KG1 (cell line): ENCODE results near the gene ADCY4.
"Not testable (repeated sequence)": the region's sequence is repeated elsewhere in the genome, so short reads cannot be mapped to it uniquely, and the experiment has no call there.

Experiments used
- DNase-seq: peaks from one replicate; lab custom pipeline; 2025; lab: John Stamatoyannopoulos, UW

Gene ADCY4

GRCh38 chr14:24366721-24367513 is 32.0 kb upstream of the ADCY4 start:
- no peak for DNase-seq

- DNase-seq = no peak
Measured at GRCh38 chr14:24366413-24366720, 31.5 kb upstream of the ADCY4 start.

GRCh38 chr14:24365600-24366412 is 30.9 kb upstream of the ADCY4 start:
- peak; percentile 50 for DNase-seq

GRCh38 chr14:24364841-24365240 is 30.0 kb upstream of the ADCY4 start:
- DNase-seq = no peak

- no peak for DNase-seq
Measured at GRCh38 chr14:24363401-24363800, 28.5 kb upstream of the ADCY4 start.

GRCh38 chr14:24362241-24362960 is 27.5 kb upstream of the ADCY4 start:
- no peak for DNase-seq

- no peak for DNase-seq
Measured at GRCh38 chr14:24361326-24361725, 26.5 kb upstream of the ADCY4 start.

- no peak for DNase-seq
Measured at GRCh38 chr14:24360281-24360680, 25.4 kb upstream of the ADCY4 start.

GRCh38 chr14:24356208-24356607 is 21.3 kb upstream of the ADCY4 start:
- no peak for DNase-seq

GRCh38 chr14:24355009-24355408 is 20.1 kb upstream of the ADCY4 start:
- no peak for DNase-seq

- DNase-seq = not testable (repeated sequence)
Measured at GRCh38 chr14:24354482-24354825, 19.6 kb upstream of the ADCY4 start.

GRCh38 chr14:24353559-24354481 is 18.9 kb upstream of the ADCY4 start:
- DNase-seq = no peak

GRCh38 chr14:24351517-24351916 is 16.6 kb upstream of the ADCY4 start:
- no peak for DNase-seq

- DNase-seq = no peak
Measured at GRCh38 chr14:24349742-24350141, 14.9 kb upstream of the ADCY4 start.

- no peak for DNase-seq
Measured at GRCh38 chr14:24348186-24348585, 13.3 kb upstream of the ADCY4 start.

GRCh38 chr14:24347134-24347533 is 12.3 kb upstream of the ADCY4 start:
- DNase-seq = no peak

GRCh38 chr14:24343795-24344660 is 9.2 kb upstream of the ADCY4 start:
- DNase-seq = no peak

GRCh38 chr14:24342889-24343288 is 8.0 kb upstream of the ADCY4 start:
- no peak for DNase-seq

GRCh38 chr14:24340606-24341005 is 5.7 kb upstream of the ADCY4 start:
- no peak for DNase-seq

GRCh38 chr14:24339284-24340151 is 4.6 kb upstream of the ADCY4 start, which contains the start of gene RIPK3:
TSS of gene RIPK3 (minus strand) at chr14:24339991. CDS start at chr14:24339826, 165 bp downstream.
- DNase-seq = no peak
